Parathyroid adenoma (tissue), 2 donors: ENCODE results near the gene OGG1.

ENCODE experiments used
- H2AFZ ChIP-seq: fragments of 300-600 bp; sonication (generic); one replicate; pipeline ENCODE4 v1.7.0; 2017; ENCODE audit warnings: antibody characterized with exemption, mild to moderate bottlenecking
- H3K27ac ChIP-seq: fragments of 300-600 bp; sonication (generic); one replicate; pipeline ENCODE4 v1.7.0; 2017
- H3K27me3 ChIP-seq: fragments of 300-600 bp; sonication (generic); one replicate; pipeline ENCODE4 v1.7.0; 2017; ENCODE audit warnings: low read length; ENCODE audit not compliant: control insufficient read depth, insufficient read depth
- H3K36me3 ChIP-seq: fragments of 300-600 bp; sonication (generic); one replicate; pipeline ENCODE4 v1.7.0; 2017; ENCODE audit warnings: low read length; ENCODE audit not compliant: control insufficient read depth, insufficient read depth
- H3K4me1 ChIP-seq: fragments of 300-600 bp; sonication (generic); one replicate; pipeline ENCODE4 v1.7.0; 2017; ENCODE audit warnings: control low read depth
- H3K4me2 ChIP-seq: fragments of 300-600 bp; sonication (generic); one replicate; pipeline ENCODE4 v1.7.0; 2017; ENCODE audit warnings: low read length
- H3K4me3 ChIP-seq: fragments of 300-600 bp; sonication (generic); one replicate; pipeline ENCODE4 v1.7.0; 2017; ENCODE audit warnings: low read depth, low read length
- H3K79me2 ChIP-seq: fragments of 300-600 bp; sonication (generic); one replicate; pipeline ENCODE4 v1.7.0; 2017; ENCODE audit warnings: control low read depth
- H3K9ac ChIP-seq: fragments of 300-600 bp; sonication (generic); one replicate; pipeline ENCODE4 v1.7.0; 2017; ENCODE audit warnings: mild to moderate bottlenecking
- H3K9me3 ChIP-seq: fragments of 300-600 bp; sonication (generic); one replicate; pipeline ENCODE4 v1.7.0; 2017; ENCODE audit warnings: low read length; ENCODE audit not compliant: control insufficient read depth
- TF ChIP-seq, protein P1 (sequence below): fragments of 300-600 bp; sonication (generic); IDR thresholded peaks from one replicate; pipeline ENCODE4 v1.7.0; 2017; ENCODE audit warnings: antibody characterized with exemption, mild to moderate bottlenecking
- donor health status: primary hyperparathyroidism.

Gene OGG1

DNA sequence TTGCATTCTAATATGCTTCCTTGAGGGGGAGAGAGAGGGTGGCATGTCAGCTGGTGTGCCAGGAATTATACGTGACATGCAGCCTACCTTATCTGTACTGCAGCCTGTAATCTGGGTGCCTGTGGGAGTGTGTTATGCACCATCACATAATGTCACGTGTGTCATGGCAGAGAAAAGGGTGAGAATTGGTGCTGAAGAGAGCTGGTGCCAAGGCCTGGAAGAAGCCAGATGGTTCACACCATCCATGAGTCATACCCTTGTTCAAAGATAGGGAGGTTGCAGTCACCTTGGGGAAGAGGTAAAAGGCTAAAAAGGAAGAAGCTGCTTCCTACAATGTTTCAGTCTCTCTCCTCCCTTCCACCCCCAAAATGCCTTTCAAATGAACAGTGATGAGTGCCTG, 12.9 kb upstream of the OGG1 start:
- Histone ChIP-seq H3K9ac (no peak overlapping the region), H3K27me3 (no peaks in the 10 kb centered on the region), H3K9me3 (no peaks in the 10 kb centered on the region), H3K36me3 (no peaks in the 10 kb centered on the region), H3K79me2 (peaks cover 34% of the 10 kb centered on the region), H3K4me3 (no peak overlapping the region), H3K4me2 (no peak overlapping the region), H2AFZ (no peak overlapping the region), H3K4me1 (peaks cover 12% of the 10 kb centered on the region), H3K27ac (no peak overlapping the region)
- TF ChIP-seq, protein P1, sequence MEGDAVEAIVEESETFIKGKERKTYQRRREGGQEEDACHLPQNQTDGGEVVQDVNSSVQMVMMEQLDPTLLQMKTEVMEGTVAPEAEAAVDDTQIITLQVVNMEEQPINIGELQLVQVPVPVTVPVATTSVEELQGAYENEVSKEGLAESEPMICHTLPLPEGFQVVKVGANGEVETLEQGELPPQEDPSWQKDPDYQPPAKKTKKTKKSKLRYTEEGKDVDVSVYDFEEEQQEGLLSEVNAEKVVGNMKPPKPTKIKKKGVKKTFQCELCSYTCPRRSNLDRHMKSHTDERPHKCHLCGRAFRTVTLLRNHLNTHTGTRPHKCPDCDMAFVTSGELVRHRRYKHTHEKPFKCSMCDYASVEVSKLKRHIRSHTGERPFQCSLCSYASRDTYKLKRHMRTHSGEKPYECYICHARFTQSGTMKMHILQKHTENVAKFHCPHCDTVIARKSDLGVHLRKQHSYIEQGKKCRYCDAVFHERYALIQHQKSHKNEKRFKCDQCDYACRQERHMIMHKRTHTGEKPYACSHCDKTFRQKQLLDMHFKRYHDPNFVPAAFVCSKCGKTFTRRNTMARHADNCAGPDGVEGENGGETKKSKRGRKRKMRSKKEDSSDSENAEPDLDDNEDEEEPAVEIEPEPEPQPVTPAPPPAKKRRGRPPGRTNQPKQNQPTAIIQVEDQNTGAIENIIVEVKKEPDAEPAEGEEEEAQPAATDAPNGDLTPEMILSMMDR, result no peak

DNA sequence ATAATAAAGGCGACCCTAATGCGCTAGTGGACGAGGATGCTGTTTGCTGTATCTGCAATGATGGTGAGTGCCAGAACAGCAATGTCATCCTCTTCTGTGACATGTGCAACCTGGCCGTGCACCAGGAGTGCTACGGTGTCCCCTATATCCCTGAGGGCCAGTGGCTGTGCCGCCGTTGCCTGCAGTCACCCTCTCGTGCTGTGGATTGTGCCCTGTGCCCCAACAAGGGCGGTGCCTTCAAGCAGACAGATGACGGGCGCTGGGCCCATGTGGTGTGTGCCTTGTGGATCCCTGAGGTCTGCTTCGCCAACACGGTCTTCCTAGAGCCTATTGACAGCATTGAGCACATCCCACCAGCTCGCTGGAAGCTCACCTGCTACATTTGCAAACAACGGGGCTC, 10.6 kb upstream of the OGG1 start:
- Histone ChIP-seq H3K4me3 (no peak overlapping the region), H3K4me1 (no peaks in the 10 kb centered on the region), H3K9me3 (no peaks in the 10 kb centered on the region), H3K27me3 (no peaks in the 10 kb centered on the region), H3K79me2 (peaks cover 10% of the 10 kb centered on the region), H3K36me3 (no peaks in the 10 kb centered on the region), H3K9ac (no peak overlapping the region), H3K27ac (no peak overlapping the region), H2AFZ (no peak overlapping the region), H3K4me2 (no peak overlapping the region)
- TF ChIP-seq, protein P1, result no peak

DNA sequence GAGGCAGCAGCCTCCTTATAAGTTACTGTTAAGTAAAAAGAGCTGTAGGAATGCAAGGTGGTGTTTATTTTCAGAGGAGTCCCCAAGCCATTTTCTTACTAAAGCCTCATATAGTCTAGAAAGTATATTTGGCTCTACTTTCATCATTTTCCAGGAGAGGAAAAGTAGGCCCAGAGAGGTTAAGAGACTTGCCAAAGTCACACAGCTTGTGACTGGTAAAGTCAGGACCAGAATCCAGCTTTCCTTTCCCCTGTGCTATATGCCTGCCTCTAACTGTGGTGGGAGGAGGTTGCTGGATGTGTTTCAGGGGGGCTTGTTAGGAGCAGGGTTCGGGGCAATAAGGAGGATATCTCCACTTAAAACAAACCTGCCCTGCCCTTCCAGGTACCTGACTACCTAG, 7.2 kb upstream of the OGG1 start:
- no peak overlapping the region for H3K9ac ChIP-seq
- no peak overlapping the region for H3K27ac ChIP-seq
- H3K79me2 ChIP-seq, result peaks cover 3% of the 10 kb centered on the region
- H3K4me3 ChIP-seq, result no peak overlapping the region
- H3K4me1 ChIP-seq, result no peaks in the 10 kb centered on the region
- H3K36me3 ChIP-seq, result no peaks in the 10 kb centered on the region
- no peak overlapping the region for H2AFZ ChIP-seq
- TF ChIP-seq, protein P1, result no peak
- no peaks in the 10 kb centered on the region for H3K9me3 ChIP-seq
- H3K27me3 ChIP-seq, result no peaks in the 10 kb centered on the region
- no peak overlapping the region for H3K4me2 ChIP-seq

DNA sequence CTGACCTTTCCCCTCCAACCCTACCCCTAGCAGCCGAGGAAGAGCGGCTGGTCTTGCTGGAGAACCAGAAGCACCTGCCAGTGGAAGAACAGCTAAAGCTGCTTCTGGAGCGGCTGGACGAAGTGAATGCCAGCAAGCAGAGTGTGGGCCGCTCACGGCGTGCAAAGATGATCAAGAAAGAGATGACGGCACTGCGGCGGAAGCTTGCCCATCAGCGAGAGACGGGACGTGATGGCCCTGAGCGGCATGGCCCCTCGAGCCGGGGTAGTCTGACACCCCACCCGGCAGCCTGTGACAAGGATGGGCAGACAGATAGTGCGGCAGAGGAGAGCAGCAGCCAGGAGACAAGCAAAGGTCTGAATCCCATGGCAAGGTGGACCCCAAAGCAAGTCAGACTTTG, 6.2 kb upstream of the OGG1 start:
- Histone ChIP-seq H3K27me3 (no peaks in the 10 kb centered on the region), H3K36me3 (no peaks in the 10 kb centered on the region), H2AFZ (no peak overlapping the region), H3K27ac (no peak overlapping the region), H3K4me1 (no peaks in the 10 kb centered on the region), H3K79me2 (peaks cover 3% of the 10 kb centered on the region), H3K9me3 (no peaks in the 10 kb centered on the region), H3K4me3 (no peak overlapping the region), H3K4me2 (no peak overlapping the region), H3K9ac (no peak overlapping the region)
- TF ChIP-seq, protein P1, result no peak

DNA sequence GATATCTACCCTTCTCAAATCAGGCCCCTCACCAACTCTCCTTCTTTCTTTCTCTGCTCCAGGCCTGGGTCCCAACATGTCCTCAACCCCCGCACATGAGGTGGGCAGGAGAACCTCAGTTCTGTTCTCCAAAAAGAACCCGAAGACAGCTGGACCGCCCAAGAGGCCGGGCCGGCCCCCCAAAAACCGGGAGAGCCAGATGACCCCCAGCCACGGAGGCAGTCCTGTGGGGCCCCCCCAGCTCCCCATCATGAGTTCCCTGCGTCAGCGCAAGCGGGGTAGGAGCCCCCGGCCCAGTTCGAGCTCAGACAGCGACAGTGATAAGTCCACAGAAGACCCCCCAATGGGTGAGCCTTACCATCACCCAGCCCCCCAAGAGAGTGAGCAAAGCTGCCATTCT, 5.6 kb upstream of the OGG1 start:
- TF ChIP-seq, protein P1, result no peak
- no peak overlapping the region for H3K4me3 ChIP-seq
- H3K9ac ChIP-seq, result no peak overlapping the region
- H3K36me3 ChIP-seq, result no peaks in the 10 kb centered on the region
- no peak overlapping the region for H3K4me2 ChIP-seq
- no peak overlapping the region for H2AFZ ChIP-seq
- no peaks in the 10 kb centered on the region for H3K27me3 ChIP-seq
- H3K27ac ChIP-seq, result no peak overlapping the region
- H3K4me1 ChIP-seq, result peaks cover 3% of the 10 kb centered on the region
- no peaks in the 10 kb centered on the region for H3K9me3 ChIP-seq
- peaks cover 3% of the 10 kb centered on the region for H3K79me2 ChIP-seq
